PC-9 (cell line): ENCODE measurements around the gene GALT. TPM values are rescaled to one million over a fixed set of nuclear protein-coding genes. Genes with fewer than 3 reads are reported as not detected.

Experiments used
- BruUV-seq: library from RNA; stranded (reverse); fragments of 400-500 nt; replicated peaks from 2 replicates; lab custom pipeline; 2021; lab: Mats Ljungman, UMichigan
- CTCF ChIA-PET: fragments of 300-600 bp; sonication (Branson Sonifier 250); formaldehyde crosslinking; loops from one replicate; lab custom pipeline; 2022; ENCODE audit warnings: antibody characterized with exemption; lab: Charles Lee
- POLR2A ChIA-PET: fragments of 300-600 bp; sonication (Branson Sonifier 250); formaldehyde crosslinking; loops from one replicate; lab custom pipeline; 2022; ENCODE audit warnings: antibody characterized with exemption; ENCODE audit not compliant: unreplicated experiment; lab: Charles Lee
- DNase-seq, 2 experiments: peaks; one replicate each; pipeline versions ENCODE4 v3.0.0 to v3.0.0-alpha.2; 2015 to 2022; ENCODE audit warnings: mixed read lengths in 1 of 2
- H2AFZ ChIP-seq: fragments of 200-600 bp; sonication (generic); 2 replicates; pipeline ENCODE4 v1.8.1; 2017; ENCODE audit warnings: antibody characterized with exemption
- H3F3A ChIP-seq: fragments of 200-600 bp; sonication (generic); 2 replicates; pipeline ENCODE4 v1.8.1; 2017; ENCODE audit warnings: antibody characterized with exemption, mild to moderate bottlenecking, low read depth; ENCODE audit not compliant: insufficient read depth
- H3K27ac ChIP-seq: fragments of 200-600 bp; sonication (generic); 2 replicates; pipeline ENCODE4 v1.6.1; 2016; ENCODE audit warnings: mixed run types
- H3K27me3 ChIP-seq: fragments of 200-600 bp; sonication (generic); 2 replicates; pipeline ENCODE4 v1.6.1; 2016; ENCODE audit warnings: low read depth, mixed run types; ENCODE audit not compliant: insufficient read depth
- H3K36me3 ChIP-seq: fragments of 200-600 bp; sonication (generic); 2 replicates; pipeline ENCODE4 v1.6.1; 2016; ENCODE audit warnings: low read depth, mixed run types
- H3K4me1 ChIP-seq: fragments of 200-600 bp; sonication (generic); replicated peaks from 2 replicates; pipeline ENCODE4 v1.6.1; 2016; ENCODE audit warnings: mixed run types; ENCODE audit not compliant: insufficient read depth
- H3K4me2 ChIP-seq: fragments of 200-600 bp; sonication (generic); 2 replicates; pipeline ENCODE4 v1.6.1; 2017; ENCODE audit warnings: mixed run types
- H3K4me3 ChIP-seq: fragments of 200-600 bp; sonication (generic); 2 replicates; pipeline ENCODE4 v1.6.1; 2016; ENCODE audit warnings: mixed run types
- H3K79me2 ChIP-seq: fragments of 200-600 bp; sonication (generic); 2 replicates; pipeline ENCODE4 v1.6.1; 2017; ENCODE audit warnings: low read depth, mixed run types
- H3K9me2 ChIP-seq: fragments of 200-600 bp; sonication (generic); 2 replicates; pipeline ENCODE4 v1.8.1; 2017; ENCODE audit warnings: mild to moderate bottlenecking; ENCODE audit not compliant: insufficient read depth
- H3K9me3 ChIP-seq: fragments of 200-600 bp; sonication (generic); 2 replicates; pipeline ENCODE4 v1.8.1; 2016; ENCODE audit warnings: low read depth; ENCODE audit not compliant: insufficient read depth
- H4K20me1 ChIP-seq: fragments of 200-600 bp; sonication (generic); 2 replicates; pipeline ENCODE4 v1.8.1; 2017; ENCODE audit not compliant: insufficient read depth
- CTCF ChIP-seq: fragments of 200-600 bp; sonication (generic); conservative IDR thresholded peaks from 2 replicates; pipeline ENCODE4 v1.6.1; 2017; ENCODE audit warnings: mixed run types, antibody characterized with exemption, mild to moderate bottlenecking, moderate library complexity
- EZH2 ChIP-seq: fragments of 200-600 bp; sonication (generic); IDR thresholded peaks from 2 replicates; pipeline ENCODE4 v1.8.0; 2017; ENCODE audit warnings: antibody characterized with exemption, low read depth
- intact Hi-C: fragments of 100-400 bp; cut with micrococcal nuclease; formaldehyde crosslinking; loops from one replicate; pipeline ENCODE4 v1.10.0; 2022; ENCODE audit not compliant: unreplicated experiment
- total RNA-seq: library from RNA; stranded (reverse); gene quantifications from 2 replicates; pipeline ENCODE4 v1.2.3, GENCODE V29; 2021

Gene GALT
- total RNA-seq, 1 experiment from 2014 or later: 18.2 TPM

- Histone ChIP-seq H3K27me3 (peaks cover 16% of the 10 kb centered on the region), H3K4me3 (no peak overlapping the region), H3K9me2 (no peaks in the 10 kb centered on the region), H3K4me2 (no peak overlapping the region), H4K20me1 (no peaks in the 10 kb centered on the region), H3K79me2 (peaks cover 18% of the 10 kb centered on the region), H3F3A (no peaks in the 10 kb centered on the region; the same call in 1 of the 2 replicates), H2AFZ (no peak overlapping the region), H3K9me3 (no peaks in the 10 kb centered on the region), H3K36me3 (no peaks in the 10 kb centered on the region), H3K4me1 (peaks cover 5% of the 10 kb centered on the region; the same call in 1 of the 2 replicates), H3K27ac (no peak overlapping the region)
- ChIA-PET POLR2A (no interaction called here), CTCF (interaction anchor here (0.6 to 1.7 kb wide), 3 partner anchors 32 to 170 kb away, joined by 4 to 7 read pairs (median 4); no protein-coding TSS in a partner anchor)
- no peak for TF ChIP-seq EZH2
- DNase-seq: no peak
- BruUV-seq: no TSS peak
- intact Hi-C loops: no loop called here
Observed at GRCh38 chr9:34633166-34633565, 13.3 kb upstream of the GALT start.

DNA sequence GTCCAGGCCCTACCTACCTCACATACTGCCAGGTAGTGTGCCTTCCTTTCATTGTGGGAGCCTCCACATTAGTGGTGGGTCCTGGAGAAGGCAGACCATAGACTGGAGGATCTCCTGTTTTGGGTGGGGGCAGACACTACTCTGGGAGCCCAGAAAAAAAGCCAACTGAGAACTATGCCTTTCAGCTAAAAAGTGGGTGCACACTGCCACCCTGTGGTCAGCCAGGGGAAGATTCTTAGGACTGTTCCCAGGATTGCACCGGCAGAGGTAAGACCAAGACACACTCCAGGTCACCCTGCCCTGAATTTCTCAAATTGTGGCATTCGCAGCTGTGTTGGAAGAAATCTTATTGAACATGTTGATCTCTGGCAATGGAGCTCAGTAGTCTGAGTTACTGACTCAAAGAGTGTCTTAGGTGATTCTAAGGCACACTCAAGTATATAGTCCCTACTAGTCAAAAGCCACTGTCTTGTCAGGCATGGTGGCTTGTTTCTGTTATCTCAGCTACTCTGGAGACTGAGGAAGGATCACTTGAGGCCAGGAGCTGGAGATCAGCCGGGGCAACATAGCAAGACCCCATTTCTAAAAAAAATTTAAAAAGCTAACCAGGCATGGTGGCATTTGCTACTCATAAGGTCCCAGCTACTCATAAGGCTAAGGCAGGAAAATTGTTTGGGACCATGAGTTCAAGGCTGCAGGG is 12.5 kb upstream of the GALT start:
- Histone ChIP-seq H3K27ac (no peak overlapping the region), H3K4me3 (no peak overlapping the region), H4K20me1 (no peaks in the 10 kb centered on the region), H3K9me2 (no peaks in the 10 kb centered on the region), H3K27me3 (peaks cover 11% of the 10 kb centered on the region), H3K4me2 (no peak overlapping the region), H3K36me3 (no peaks in the 10 kb centered on the region), H3F3A (peaks cover 5% of the 10 kb centered on the region; the same call in 1 of the 2 replicates), H3K9me3 (no peaks in the 10 kb centered on the region), H3K4me1 (peaks cover 9% of the 10 kb centered on the region; the same call in 1 of the 2 replicates), H2AFZ (no peak overlapping the region), H3K79me2 (peaks cover 18% of the 10 kb centered on the region)
- POLR2A ChIA-PET: no interaction called here
- CTCF ChIA-PET: interaction anchor here (0.6 to 1.7 kb wide), 3 partner anchors 31 to 1307 kb away, joined by 3 to 4 read pairs (median 4); no protein-coding TSS in a partner anchor
- TF ChIP-seq EZH2 (no peak), CTCF (peak; percentile 82)
- peak in 1 of 2 experiments; percentile 53 for DNase-seq
- intact Hi-C loops: loop anchor here (2.0 kb wide), 1 partner anchor 21 kb away; the partner anchor contains the start of gene RPP25L
- BruUV-seq: no TSS peak

- no peak overlapping the region for H3K27ac ChIP-seq
- H3F3A ChIP-seq: peaks cover 5% of the 10 kb centered on the region; the same call in 1 of the 2 replicates
- no peak overlapping the region for H3K4me3 ChIP-seq
- H4K20me1 ChIP-seq: no peaks in the 10 kb centered on the region
- H3K4me1 ChIP-seq: peaks cover 9% of the 10 kb centered on the region; the same call in 1 of the 2 replicates
- DNase-seq: no peak
- peaks cover 18% of the 10 kb centered on the region for H3K79me2 ChIP-seq
- H3K9me3 ChIP-seq: no peaks in the 10 kb centered on the region
- no peak for TF ChIP-seq EZH2
- TF ChIP-seq CTCF: no peak
- no peak overlapping the region for H2AFZ ChIP-seq
- BruUV-seq: TSS peak; percentile 35
- peaks cover 5% of the 10 kb centered on the region for H3K27me3 ChIP-seq
- H3K36me3 ChIP-seq: no peaks in the 10 kb centered on the region
- no peak overlapping the region for H3K4me2 ChIP-seq
- ChIA-PET CTCF (interaction anchor here (0.6 to 1.7 kb wide), 3 partner anchors 30 to 1308 kb away, joined by 3 to 4 read pairs (median 4); no protein-coding TSS in a partner anchor), POLR2A (no interaction called here)
- intact Hi-C loops: loop anchor here (2.0 kb wide), 1 partner anchor 22 kb away; the partner anchor contains the start of gene RPP25L
- H3K9me2 ChIP-seq: no peaks in the 10 kb centered on the region
Observed at GRCh38 chr9:34634551-34635248, 11.8 kb upstream of the GALT start.
